H1 (cell line): Measurements from ENCODE around the gene AREG. TPM values are rescaled to one million over a fixed set of nuclear protein-coding genes. Genes with fewer than 3 reads are reported as not detected.

Source experiments
- CTCF ChIA-PET: fragments of 300-600 bp; sonication (Branson Sonifier 250); formaldehyde crosslinking; loops from one replicate; lab custom pipeline; 2021; ENCODE audit not compliant: partially characterized antibody; lab: Charles Lee
- POLR2A ChIA-PET: fragments of 300-600 bp; sonication (Branson Sonifier 250); formaldehyde crosslinking; loops from one replicate; lab custom pipeline; 2021; ENCODE audit warnings: inconsistent platforms; ENCODE audit not compliant: partially characterized antibody; lab: Charles Lee
- DNase-seq, 2 experiments: peaks; one replicate each; pipeline versions ENCODE4 v3.0.0 to v3.0.0-alpha.2; 2010 to 2022; ENCODE audit warnings: low spot score in 2 of 2, low read depth in 1 of 2, mixed read lengths in 1 of 2
- FAIRE-seq: peaks from 2 replicates; lab custom pipeline; 2011; peaks lifted over from hg19 to GRCh38; lab: Jason Lieb, UNC
- H2AFZ ChIP-seq: 2 replicates; pipeline ENCODE4 v1.8.1; 2012; ENCODE audit warnings: low read length, inconsistent platforms
- H2AK5ac ChIP-seq: 2 replicates; pipeline ENCODE4 v1.6.1; 2013; ENCODE audit warnings: low read depth, low read length
- H2BK120ac ChIP-seq: replicated peaks from 2 replicates; pipeline ENCODE3; 2013; ENCODE audit warnings: low read depth, low read length, inconsistent platforms
- H2BK12ac ChIP-seq: 2 replicates; pipeline ENCODE4 v1.6.1; 2013; ENCODE audit warnings: low read depth, low read length
- H2BK15ac ChIP-seq: 2 replicates; pipeline ENCODE4 v1.6.1; 2013; ENCODE audit warnings: low read length
- H2BK20ac ChIP-seq: 2 replicates; pipeline ENCODE4 v1.6.1; 2013; ENCODE audit warnings: low read length
- H2BK5ac ChIP-seq: 2 replicates; pipeline ENCODE4 v1.6.1; 2013; ENCODE audit warnings: low read depth, low read length
- H3K14ac ChIP-seq: 2 replicates; pipeline ENCODE4 v1.6.1; 2013; ENCODE audit warnings: inconsistent platforms; ENCODE audit not compliant: insufficient read length
- H3K18ac ChIP-seq: 2 replicates; pipeline ENCODE4 v1.6.1; 2013; ENCODE audit warnings: low read length; ENCODE audit errors: extremely low read depth
- H3K23ac ChIP-seq: 2 replicates; pipeline ENCODE4 v1.6.1; 2013; ENCODE audit warnings: inconsistent platforms; ENCODE audit not compliant: insufficient read length
- H3K23me2 ChIP-seq: 2 replicates; pipeline ENCODE4 v1.6.1; 2013; ENCODE audit warnings: low read depth, low read length
- H3K27ac ChIP-seq: 2 replicates; pipeline ENCODE4 v1.6.1; 2011; ENCODE audit warnings: low read depth, low read length, inconsistent platforms
- H3K27me3 ChIP-seq, 4 experiments: replicated peaks in 1 of 4; 1 replicate in 1 of 4; 2 replicates in 3 of 4; pipeline versions ENCODE4 v1.6.1 to v1.8.1; 2011 to 2013; ENCODE audit warnings: low read length in 3 of 4, mild to moderate bottlenecking in 3 of 4, inconsistent platforms in 2 of 4, mixed read lengths in 2 of 4, moderate library complexity in 1 of 4; ENCODE audit not compliant: control insufficient read depth in 3 of 4, insufficient read depth in 3 of 4; ENCODE audit errors: extremely low read depth in 1 of 4
- H3K36me3 ChIP-seq, 4 experiments: 2 replicates each; pipeline versions ENCODE4 v1.6.1 to v1.8.1; 2011 to 2013; ENCODE audit warnings: mild to moderate bottlenecking in 4 of 4, low read length in 3 of 4, moderate library complexity in 2 of 4, control low read depth in 1 of 4, inconsistent platforms in 1 of 4; ENCODE audit not compliant: insufficient read depth in 4 of 4, control insufficient read depth in 2 of 4
- H3K4ac ChIP-seq: replicated peaks from 2 replicates; pipeline ENCODE3; 2013; ENCODE audit warnings: low read length, low read depth, mixed read lengths, inconsistent platforms; ENCODE audit not compliant: insufficient read length
- H3K4me1 ChIP-seq, 4 experiments: replicated peaks in 1 of 4; 1 replicate in 1 of 4; 2 replicates in 3 of 4; pipeline versions ENCODE4 v1.6.1 to v1.8.1; 2011 to 2013; ENCODE audit warnings: low read length in 3 of 4, inconsistent platforms in 2 of 4, mixed read lengths in 1 of 4; ENCODE audit not compliant: insufficient read depth in 4 of 4, control insufficient read depth in 3 of 4
- H3K4me2 ChIP-seq, 2 experiments: 2 replicates each; pipeline versions ENCODE4 v1.6.1 to v1.8.1; 2011 to 2013; ENCODE audit warnings: low read depth in 2 of 2, low read length in 2 of 2, control low read depth in 1 of 2, inconsistent platforms in 1 of 2, mild to moderate bottlenecking in 1 of 2; ENCODE audit not compliant: insufficient read depth in 1 of 2
- H3K4me3 ChIP-seq, 4 experiments: fragments of 200-600, 300-600 bp in 1 of 4; sonication (generic), shearing (Covaris generic), sonication (Bioruptor Twin) in 1 of 4; 2 replicates each; pipeline versions ENCODE4 v1.5.1 to v1.8.1; 2011 to 2016; ENCODE audit warnings: low read length in 4 of 4, low read depth in 3 of 4, control low read depth in 2 of 4, inconsistent platforms in 2 of 4, mild to moderate bottlenecking in 2 of 4, mixed read lengths in 1 of 4, moderate library complexity in 1 of 4; ENCODE audit not compliant: insufficient read depth in 2 of 4; ENCODE audit errors: extremely low read depth in 1 of 4
- H3K56ac ChIP-seq: replicated peaks from 2 replicates; pipeline ENCODE3; 2013; ENCODE audit warnings: low read depth, mild to moderate bottlenecking, mixed read lengths, low read length, inconsistent platforms; ENCODE audit not compliant: insufficient read length
- H3K79me1 ChIP-seq: 2 replicates; pipeline ENCODE4 v1.6.1; 2013; ENCODE audit warnings: low read depth, low read length, control low read depth
- H3K79me2 ChIP-seq, 2 experiments: 2 replicates each; pipeline versions ENCODE4 v1.6.1 to v1.8.1; 2012 to 2013; ENCODE audit warnings: low read length in 2 of 2, mild to moderate bottlenecking in 2 of 2, inconsistent platforms in 1 of 2; ENCODE audit not compliant: insufficient read depth in 2 of 2, control insufficient read depth in 1 of 2
- H3K9ac ChIP-seq, 4 experiments: replicated peaks in 1 of 4; 1 replicate in 1 of 4; 2 replicates in 3 of 4; pipeline versions ENCODE4 v1.6.1 to v1.8.1; 2011 to 2013; ENCODE audit warnings: low read depth in 3 of 4, low read length in 3 of 4, control low read depth in 2 of 4, mild to moderate bottlenecking in 2 of 4, moderate library complexity in 2 of 4, inconsistent platforms in 1 of 4; ENCODE audit errors: extremely low read depth in 1 of 4
- H3K9me3 ChIP-seq, 2 experiments: 2 replicates each; pipeline versions ENCODE4 v1.6.1 to v1.8.1; 2012 to 2013; ENCODE audit warnings: mild to moderate bottlenecking in 2 of 2, moderate library complexity in 2 of 2, control low read depth in 1 of 2, inconsistent platforms in 1 of 2, low read depth in 1 of 2, low read length in 1 of 2, mixed read lengths in 1 of 2; ENCODE audit not compliant: insufficient read depth in 2 of 2
- H4K20me1 ChIP-seq, 2 experiments: replicated peaks in 1 of 2; 2 replicates each; pipeline versions ENCODE3 to v1.8.1; 2011 to 2013; ENCODE audit warnings: inconsistent platforms in 2 of 2, low read length in 2 of 2, mild to moderate bottlenecking in 1 of 2; ENCODE audit not compliant: insufficient read depth in 2 of 2, control insufficient read depth in 1 of 2
- H4K5ac ChIP-seq: 2 replicates; pipeline ENCODE4 v1.6.1; 2013; ENCODE audit warnings: low read length, low read depth, mixed read lengths, inconsistent platforms; ENCODE audit not compliant: insufficient read length
- H4K8ac ChIP-seq: 2 replicates; pipeline ENCODE4 v1.8.0; 2013; ENCODE audit warnings: mild to moderate bottlenecking, moderate library complexity, low read length, inconsistent platforms; ENCODE audit not compliant: insufficient read depth; ENCODE audit errors: extremely low read depth
- H4K91ac ChIP-seq: replicated peaks from 2 replicates; pipeline ENCODE3; 2013; ENCODE audit warnings: low read length, mixed read lengths, inconsistent platforms; ENCODE audit not compliant: insufficient read length
- CEBPB ChIP-seq: IDR thresholded peaks from 2 replicates; pipeline ENCODE4 v1.6.1; 2012; ENCODE audit warnings: low read depth, low read length
- HDAC6 ChIP-seq: IDR thresholded peaks from one replicate; pipeline ENCODE4 v1.7.1; 2012; ENCODE audit warnings: low read depth, mild to moderate bottlenecking, inconsistent platforms, low read length, moderate library complexity
- RFX5 ChIP-seq: IDR thresholded peaks from 2 replicates; pipeline ENCODE4 v1.6.1; 2011; ENCODE audit warnings: low read depth, low read length, improper control_type of control experiment, borderline replicate concordance
- WGBS, 2 experiments: shearing (Covaris generic) in 1 of 2; methylation state at CpG; one replicate each; pipeline versions ENCODE4 v1.1.6 to v1.1.7; 2013 to 2015; ENCODE audit warnings: low lambda C conversion rate in 2 of 2, mixed read lengths in 2 of 2, inconsistent platforms in 1 of 2, low coverage in 1 of 2, missing lambda C conversion rate in 1 of 2; ENCODE audit not compliant: insufficient replicate concordance in 2 of 2, insufficient coverage in 1 of 2, insufficient read length in 1 of 2; ENCODE audit errors: extremely low coverage in 1 of 2, missing lambda C conversion rate in 1 of 2; 5-methylcytosine and 5-hydroxymethylcytosine counted together
- polyA plus RNA-seq, 7 experiments: library from polyadenylated mRNA; depleted of rRNA in 3 of 7; stranded (reverse) in 5 of 7; unstranded in 2 of 7; fragments of >200 nt in 5 of 7; fragments of 200-250 nt in 2 of 7; gene quantifications; 1 replicate in 5 of 7; 2 replicates in 1 of 7; 4 replicates in 1 of 7; pipeline versions ENCODE4 v1.2.1 to v1.2.3, GENCODE V29; 2011 to 2013; ENCODE audit warnings: missing spikeins in 2 of 7, mixed read lengths in 2 of 7
- total RNA-seq: library from RNA; stranded (reverse); fragmentation: NEBNext Ultra II Directional; extraction: Animal tissue kit (Norgen Biotek cat#: 25700); gene quantifications from 2 replicates; pipeline ENCODE4 v1.2.1, GENCODE V29; 2021
- TF ChIP-seq, protein P1 (sequence below): IDR thresholded peaks from 2 replicates; pipeline ENCODE4 v1.6.1; 2012; ENCODE audit warnings: low read length, inconsistent platforms

AREG gene
- total and polyA plus RNA-seq, 2 of the 8 experiments (the other 6 are each of a cell fraction or from before 2014, with no cell fraction given): not detected

GRCh38 chr4:74450298-74450683 lies 5.4 kb downstream of the AREG start:
- no peak overlapping the region for H3K27ac ChIP-seq
- H3K4me3 ChIP-seq: no peak overlapping the region
- H3K14ac ChIP-seq: no peak overlapping the region
- no peaks in the 10 kb centered on the region for H3K36me3 ChIP-seq
- no peak overlapping the region for H2BK5ac ChIP-seq
- DNase-seq: no peak
- no peaks in the 10 kb centered on the region for H4K20me1 ChIP-seq
- no peaks in the 10 kb centered on the region for H3K9me3 ChIP-seq
- no peak overlapping the region for H2BK120ac ChIP-seq
- H3K79me1 ChIP-seq: no peaks in the 10 kb centered on the region
- H2BK15ac ChIP-seq: no peak overlapping the region
- H2BK12ac ChIP-seq: no peak overlapping the region
- H3K79me2 ChIP-seq: no peaks in the 10 kb centered on the region
- 96% methylated on average over 4 of the region's 4 CpGs; no CpG with 5 or more reads in 1 of the 2 experiments for WGBS, 2 experiments
- no peak overlapping the region for H4K91ac ChIP-seq
- peaks cover 3% of the 10 kb centered on the region; the same call in 1 of the 2 replicates for H3K23me2 ChIP-seq
- no peak overlapping the region for H3K4me2 ChIP-seq
- POLR2A ChIA-PET: no interaction called here
- H3K23ac ChIP-seq: no peak overlapping the region
- no peak overlapping the region for H3K9ac ChIP-seq
- H4K5ac ChIP-seq: no peak overlapping the region
- H3K56ac ChIP-seq: no peak overlapping the region
- H2AK5ac ChIP-seq: no peak overlapping the region
- CTCF ChIA-PET: interaction anchor here (0.8 to 1.2 kb wide), 2 partner anchors 24 to 25 kb away, joined by 3 read pairs; no protein-coding TSS in a partner anchor
- no peak overlapping the region for H4K8ac ChIP-seq
- peaks cover 0 to 2% (median 0%) of the 10 kb centered on the region in 4 experiments; a peak in 2 of 7 replicates for H3K4me1 ChIP-seq
- H2BK20ac ChIP-seq: no peak overlapping the region
- H3K18ac ChIP-seq: no peak overlapping the region
- peaks cover 0 to 3% (median under 1%) of the 10 kb centered on the region in 4 experiments; a peak in 3 of 7 replicates for H3K27me3 ChIP-seq
- no peak overlapping the region for H3K4ac ChIP-seq
- TF ChIP-seq, protein P1, sequence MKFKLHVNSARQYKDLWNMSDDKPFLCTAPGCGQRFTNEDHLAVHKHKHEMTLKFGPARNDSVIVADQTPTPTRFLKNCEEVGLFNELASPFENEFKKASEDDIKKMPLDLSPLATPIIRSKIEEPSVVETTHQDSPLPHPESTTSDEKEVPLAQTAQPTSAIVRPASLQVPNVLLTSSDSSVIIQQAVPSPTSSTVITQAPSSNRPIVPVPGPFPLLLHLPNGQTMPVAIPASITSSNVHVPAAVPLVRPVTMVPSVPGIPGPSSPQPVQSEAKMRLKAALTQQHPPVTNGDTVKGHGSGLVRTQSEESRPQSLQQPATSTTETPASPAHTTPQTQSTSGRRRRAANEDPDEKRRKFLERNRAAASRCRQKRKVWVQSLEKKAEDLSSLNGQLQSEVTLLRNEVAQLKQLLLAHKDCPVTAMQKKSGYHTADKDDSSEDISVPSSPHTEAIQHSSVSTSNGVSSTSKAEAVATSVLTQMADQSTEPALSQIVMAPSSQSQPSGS: no peak
- no peak for TF ChIP-seq RFX5
- no peak for TF ChIP-seq CEBPB
- no peak for TF ChIP-seq HDAC6
- TF ChIP-seq, all 59 proteins: peak for 0
- no peak overlapping the region for H2AFZ ChIP-seq
- no peak for FAIRE-seq
